Measurements from ENCODE around the gene ANKRD13C.

DNA sequence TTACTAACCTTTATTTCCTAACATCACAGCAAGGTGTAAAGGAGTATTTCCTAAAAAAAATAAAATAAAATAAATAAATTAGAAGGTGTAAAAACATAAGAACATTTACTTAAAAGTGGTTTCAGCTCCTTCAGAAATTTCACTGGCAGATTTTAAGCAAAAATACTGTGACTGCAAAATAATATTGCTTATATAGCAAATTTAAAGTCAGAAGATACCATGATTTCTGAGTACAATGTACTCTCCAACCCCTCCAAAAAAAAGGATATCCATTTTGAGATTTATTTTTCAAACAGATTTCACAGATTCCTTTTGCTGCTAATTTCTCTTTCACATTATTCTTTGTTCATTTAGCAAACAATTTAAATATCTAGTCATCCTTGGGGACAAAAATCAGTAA, 18.5 kb downstream of the ANKRD13C start:
- TF ChIP-seq, protein P1, sequence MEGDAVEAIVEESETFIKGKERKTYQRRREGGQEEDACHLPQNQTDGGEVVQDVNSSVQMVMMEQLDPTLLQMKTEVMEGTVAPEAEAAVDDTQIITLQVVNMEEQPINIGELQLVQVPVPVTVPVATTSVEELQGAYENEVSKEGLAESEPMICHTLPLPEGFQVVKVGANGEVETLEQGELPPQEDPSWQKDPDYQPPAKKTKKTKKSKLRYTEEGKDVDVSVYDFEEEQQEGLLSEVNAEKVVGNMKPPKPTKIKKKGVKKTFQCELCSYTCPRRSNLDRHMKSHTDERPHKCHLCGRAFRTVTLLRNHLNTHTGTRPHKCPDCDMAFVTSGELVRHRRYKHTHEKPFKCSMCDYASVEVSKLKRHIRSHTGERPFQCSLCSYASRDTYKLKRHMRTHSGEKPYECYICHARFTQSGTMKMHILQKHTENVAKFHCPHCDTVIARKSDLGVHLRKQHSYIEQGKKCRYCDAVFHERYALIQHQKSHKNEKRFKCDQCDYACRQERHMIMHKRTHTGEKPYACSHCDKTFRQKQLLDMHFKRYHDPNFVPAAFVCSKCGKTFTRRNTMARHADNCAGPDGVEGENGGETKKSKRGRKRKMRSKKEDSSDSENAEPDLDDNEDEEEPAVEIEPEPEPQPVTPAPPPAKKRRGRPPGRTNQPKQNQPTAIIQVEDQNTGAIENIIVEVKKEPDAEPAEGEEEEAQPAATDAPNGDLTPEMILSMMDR (IDR thresholded peaks at IDR 0.05) = no peak
- TF ChIP-seq EP300 (IDR thresholded peaks at IDR 0.05) = no peak
